ENCODE measurements around the gene TSC22D3. TPM values are rescaled to one million over a fixed set of nuclear protein-coding genes. Genes with fewer than 3 reads are reported as not detected.

TSC22D3 gene
- total and polyA plus RNA-seq, 3 experiments from 2014 or later = 45.0 to 790 (median 47.3) TPM

- Mint-ChIP-seq H3K4me3 (no peak overlapping the region), H3K36me3 (no peaks in the 10 kb centered on the region), H3K4me1 (peaks cover 0 to 3% (median 0%) of the 10 kb centered on the region in 3 donors), H3K27ac (peak overlapping the region in 1 of 8 donors; percentile 56), H3K9me3 (no peaks in the 10 kb centered on the region), H3K27me3 (peaks cover 0 to 8% of the 10 kb centered on the region in 2 donors)
- no peak for DNase-seq
- Histone ChIP-seq H3K4me3 (ENCODE audit: low read length) (no peak overlapping the region), H3K4me1 (ENCODE audit: insufficient read depth, low read length) (no peaks in the 10 kb centered on the region), H3K27ac (ENCODE audit: low read depth, low read length) (no peak overlapping the region), H3K27me3 (ENCODE audit: insufficient read depth, low read length, poor library complexity, severe bottlenecking) (no peaks in the 10 kb centered on the region), H3K9me3 (ENCODE audit: low read length) (no peaks in the 10 kb centered on the region), H3K36me3 (ENCODE audit: insufficient read depth, low read length) (no peaks in the 10 kb centered on the region)
- POLR2A ChIA-PET = no interaction called here
- CTCF ChIA-PET = interaction anchor here (0.7 to 2.6 kb wide), 3 partner anchors 10 to 55 kb away, joined by 3 to 7 read pairs (median 6); partner anchors contain the start of gene NCBP2L
These were observed 47.1 kb downstream of the TSC22D3 start for GRCh38 chrX:107728371-107729099.

GRCh38 chrX:107726816-107727534, 48.6 kb downstream of the TSC22D3 start:
- Mint-ChIP-seq H3K36me3 (no peaks in the 10 kb centered on the region), H3K4me1 (peaks cover 0 to 5% (median 0%) of the 10 kb centered on the region in 3 donors), H3K9me3 (no peaks in the 10 kb centered on the region), H3K27me3 (peaks cover 0 to 8% of the 10 kb centered on the region in 2 donors), H3K27ac (peak overlapping the region in 1 of 8 donors; percentile 19), H3K4me3 (no peak overlapping the region)
- H3K4me1 ChIP-seq (ENCODE audit: insufficient read depth, low read length) = no peaks in the 10 kb centered on the region
- H3K36me3 ChIP-seq (ENCODE audit: insufficient read depth, low read length) = no peaks in the 10 kb centered on the region
- H3K4me3 ChIP-seq (ENCODE audit: low read length) = no peak overlapping the region
- no peaks in the 10 kb centered on the region for H3K27me3 ChIP-seq (ENCODE audit: insufficient read depth, low read length, poor library complexity, severe bottlenecking)
- DNase-seq = no peak
- POLR2A ChIA-PET = no interaction called here
- H3K9me3 ChIP-seq (ENCODE audit: low read length) = no peaks in the 10 kb centered on the region
- H3K27ac ChIP-seq (ENCODE audit: low read depth, low read length) = no peak overlapping the region
- CTCF ChIA-PET = interaction anchor here (0.9 kb wide), 1 partner anchor 9 kb away, joined by 3 read pairs; no protein-coding TSS in a partner anchor

- peak overlapping the region in 2 of 8 donors; percentile 21 to 47 for H3K27ac Mint-ChIP-seq
- H3K4me3 ChIP-seq (ENCODE audit: low read length) = no peak overlapping the region
- no peaks in the 10 kb centered on the region for H3K36me3 ChIP-seq (ENCODE audit: insufficient read depth, low read length)
- no peak overlapping the region for H3K4me3 Mint-ChIP-seq
- peaks cover 0 to 9% of the 10 kb centered on the region in 2 donors for H3K27me3 Mint-ChIP-seq
- DNase-seq = no peak
- H3K4me1 Mint-ChIP-seq = peaks cover 0 to 7% (median 0%) of the 10 kb centered on the region in 3 donors
- H3K9me3 ChIP-seq (ENCODE audit: low read length) = no peaks in the 10 kb centered on the region
- H3K27me3 ChIP-seq (ENCODE audit: insufficient read depth, low read length, poor library complexity, severe bottlenecking) = no peaks in the 10 kb centered on the region
- no peak overlapping the region for H3K27ac ChIP-seq (ENCODE audit: low read depth, low read length)
- ChIA-PET POLR2A (no interaction called here), CTCF (interaction anchor here (0.9 kb wide), 1 partner anchor 8 kb away, joined by 3 read pairs; no protein-coding TSS in a partner anchor)
- no peaks in the 10 kb centered on the region for H3K4me1 ChIP-seq (ENCODE audit: insufficient read depth, low read length)
- H3K36me3 Mint-ChIP-seq = no peaks in the 10 kb centered on the region
- no peaks in the 10 kb centered on the region for H3K9me3 Mint-ChIP-seq
These were observed 49.6 kb downstream of the TSC22D3 start for GRCh38 chrX:107725761-107726555.

- peaks cover 0 to 7% (median 0%) of the 10 kb centered on the region in 3 donors for H3K4me1 Mint-ChIP-seq
- H3K4me1 ChIP-seq (ENCODE audit: insufficient read depth, low read length) = no peaks in the 10 kb centered on the region
- H3K9me3 ChIP-seq (ENCODE audit: low read length) = no peaks in the 10 kb centered on the region
- peak overlapping the region in 1 of 8 donors; percentile 60 for H3K27ac Mint-ChIP-seq
- no peak overlapping the region for H3K27ac ChIP-seq (ENCODE audit: low read depth, low read length)
- no peaks in the 10 kb centered on the region for H3K36me3 ChIP-seq (ENCODE audit: insufficient read depth, low read length)
- H3K9me3 Mint-ChIP-seq = no peaks in the 10 kb centered on the region
- no peak overlapping the region for H3K4me3 ChIP-seq (ENCODE audit: low read length)
- H3K27me3 Mint-ChIP-seq = peaks cover 0 to 9% of the 10 kb centered on the region in 2 donors
- ChIA-PET POLR2A (no interaction called here), CTCF (no interaction called here)
- no peak overlapping the region for H3K4me3 Mint-ChIP-seq
- DNase-seq = no peak
- no peaks in the 10 kb centered on the region for H3K27me3 ChIP-seq (ENCODE audit: insufficient read depth, low read length, poor library complexity, severe bottlenecking)
- no peaks in the 10 kb centered on the region for H3K36me3 Mint-ChIP-seq
These were observed 50.9 kb downstream of the TSC22D3 start for GRCh38 chrX:107724653-107725052.

GRCh38 chrX:107723511-107723910, 52.1 kb downstream of the TSC22D3 start:
- no peaks in the 10 kb centered on the region for H3K9me3 Mint-ChIP-seq
- no peak overlapping the region for H3K4me3 Mint-ChIP-seq
- no peak overlapping the region for H3K4me3 ChIP-seq (ENCODE audit: low read length)
- no peaks in the 10 kb centered on the region for H3K4me1 ChIP-seq (ENCODE audit: insufficient read depth, low read length)
- no peaks in the 10 kb centered on the region for H3K27me3 ChIP-seq (ENCODE audit: insufficient read depth, low read length, poor library complexity, severe bottlenecking)
- H3K27me3 Mint-ChIP-seq = peaks cover 0 to 9% of the 10 kb centered on the region in 2 donors
- peak overlapping the region in 2 of 8 donors; percentile 64 to 73 for H3K27ac Mint-ChIP-seq
- H3K36me3 Mint-ChIP-seq = no peaks in the 10 kb centered on the region
- H3K27ac ChIP-seq (ENCODE audit: low read depth, low read length) = no peak overlapping the region
- H3K4me1 Mint-ChIP-seq = peaks cover 0 to 9% (median 0%) of the 10 kb centered on the region in 3 donors
- ChIA-PET CTCF (interaction anchor here (1.3 kb wide), 1 partner anchor 51 kb away, joined by 3 read pairs; no protein-coding TSS in a partner anchor), POLR2A (no interaction called here)
- H3K9me3 ChIP-seq (ENCODE audit: low read length) = no peaks in the 10 kb centered on the region
- no peaks in the 10 kb centered on the region for H3K36me3 ChIP-seq (ENCODE audit: insufficient read depth, low read length)
- DNase-seq = no peak

- H3K36me3 ChIP-seq (ENCODE audit: insufficient read depth, low read length) = no peaks in the 10 kb centered on the region
- peaks cover 14% of the 10 kb centered on the region for H3K4me1 ChIP-seq (ENCODE audit: insufficient read depth, low read length)
- Mint-ChIP-seq H3K4me3 (no peak overlapping the region), H3K36me3 (no peaks in the 10 kb centered on the region), H3K9me3 (no peaks in the 10 kb centered on the region), H3K4me1 (peaks cover 11 to 22% (median 12%) of the 10 kb centered on the region in 3 donors), H3K27me3 (peaks cover 0 to 11% of the 10 kb centered on the region in 2 donors), H3K27ac (peak overlapping the region in 2 of 8 donors; percentile 8 to 45)
- no peak overlapping the region for H3K4me3 ChIP-seq (ENCODE audit: low read length)
- H3K27me3 ChIP-seq (ENCODE audit: insufficient read depth, low read length, poor library complexity, severe bottlenecking) = no peaks in the 10 kb centered on the region
- H3K27ac ChIP-seq (ENCODE audit: low read depth, low read length) = no peak overlapping the region
- POLR2A ChIA-PET = interaction anchor here (0.6 kb wide), 1 partner anchor 19 kb away, joined by 4 read pairs; no protein-coding TSS in a partner anchor
- DNase-seq = no peak
- no peaks in the 10 kb centered on the region for H3K9me3 ChIP-seq (ENCODE audit: low read length)
- CTCF ChIA-PET = interaction anchor here (0.9 to 16.7 kb wide), 2 partner anchors 46 to 54 kb away, joined by 3 to 300 read pairs; partner anchors contain the start of gene TSC22D3
These were observed 53.5 kb downstream of the TSC22D3 start for GRCh38 chrX:107721966-107722707.

- Mint-ChIP-seq H3K4me3 (no peak overlapping the region), H3K27me3 (peaks cover 0 to 17% of the 10 kb centered on the region in 2 donors), H3K4me1 (peaks cover 13 to 24% (median 16%) of the 10 kb centered on the region in 3 donors), H3K27ac (peak overlapping the region in 1 of 8 donors; percentile 19), H3K9me3 (peaks cover 0 to 4% (median 0%) of the 10 kb centered on the region in 5 donors), H3K36me3 (peaks cover 0 to 3% (median 0%) of the 10 kb centered on the region in 3 donors)
- no peaks in the 10 kb centered on the region for H3K9me3 ChIP-seq (ENCODE audit: low read length)
- DNase-seq = no peak
- CTCF ChIA-PET = interaction anchor here (0.9 to 16.7 kb wide), 3 partner anchors 45 to 61 kb away, joined by 3 to 300 read pairs (median 51); partner anchors contain the start of gene TSC22D3
- no peaks in the 10 kb centered on the region for H3K27me3 ChIP-seq (ENCODE audit: insufficient read depth, low read length, poor library complexity, severe bottlenecking)
- POLR2A ChIA-PET = interaction anchor here (0.6 kb wide), 1 partner anchor 52 kb away, joined by 3 read pairs; no protein-coding TSS in a partner anchor
- no peak overlapping the region for H3K27ac ChIP-seq (ENCODE audit: low read depth, low read length)
- no peaks in the 10 kb centered on the region for H3K36me3 ChIP-seq (ENCODE audit: insufficient read depth, low read length)
- no peak overlapping the region for H3K4me3 ChIP-seq (ENCODE audit: low read length)
- H3K4me1 ChIP-seq (ENCODE audit: insufficient read depth, low read length) = peaks cover 15% of the 10 kb centered on the region
These were observed 54.3 kb downstream of the TSC22D3 start for GRCh38 chrX:107721318-107721717.

All from CD8-positive, alpha-beta memory T cell (primary cell).